ENCODE results near the gene LIPT2. TPM values are rescaled to one million over a fixed set of nuclear protein-coding genes. Genes with fewer than 3 reads are reported as not detected.

The LIPT2 gene
- polyA plus RNA-seq, 3 donors, result 7.1 to 10.4 (median 9.4) TPM

GRCh38 chr11:74449369-74449931 is 44.1 kb downstream of the LIPT2 start:
- peak; percentile 47 to 81 (median 62) for DNase-seq (ENCODE audit: extremely low read depth in 1 of 11, low read depth in 9 of 11, low spot score in 4 of 11)

- no peak for DNase-seq (ENCODE audit: extremely low read depth in 1 of 11, low read depth in 9 of 11, low spot score in 4 of 11)
Observed at GRCh38 chr11:74447720-74448119, 45.8 kb downstream of the LIPT2 start.

GRCh38 chr11:74446532-74446938 is 47.0 kb downstream of the LIPT2 start:
- DNase-seq (ENCODE audit: extremely low read depth in 1 of 11, low read depth in 9 of 11, low spot score in 4 of 11), result no peak

GRCh38 chr11:74444173-74444826 is 49.2 kb downstream of the LIPT2 start:
- DNase-seq (ENCODE audit: extremely low read depth in 1 of 11, low read depth in 9 of 11, low spot score in 4 of 11), result no peak

- no peak for DNase-seq (ENCODE audit: extremely low read depth in 1 of 11, low read depth in 9 of 11, low spot score in 4 of 11)
Observed at GRCh38 chr11:74443071-74443864, 50.3 kb downstream of the LIPT2 start.

GRCh38 chr11:74442636-74443035 is 50.9 kb downstream of the LIPT2 start:
- no peak for DNase-seq (ENCODE audit: extremely low read depth in 1 of 11, low read depth in 9 of 11, low spot score in 4 of 11)

Other genes starting within 250 kb of the LIPT2 start
- 1 to 10 TPM in 1 of 3 donors, under 1 TPM in 2; 0.72 to 1.6 (median 0.86) TPM for gene P4HA3, start 182.1 kb downstream of the LIPT2 start, polyA plus RNA-seq (ENCODE audit: insufficient read length in 3 of 3)
- 1 to 10 TPM; 3.4 to 4.1 (median 4.1) TPM for gene PGM2L1, start 95.3 kb downstream of the LIPT2 start, polyA plus RNA-seq (ENCODE audit: insufficient read length in 3 of 3)
- 10 to 100 TPM; 26.7 to 29.7 (median 28.4) TPM for gene KCNE3, start 26.2 kb downstream of the LIPT2 start, polyA plus RNA-seq (ENCODE audit: insufficient read length in 3 of 3)
- gene POLD3, start 98.9 kb upstream of the LIPT2 start, polyA plus RNA-seq (ENCODE audit: insufficient read length in 3 of 3), result 10 to 100 TPM; 34.2 to 42.4 (median 35.3) TPM
- under 1 TPM; 0.29 to 0.50 (median 0.45) TPM for gene CHRDL2, start 237.7 kb upstream of the LIPT2 start, polyA plus RNA-seq (ENCODE audit: insufficient read length in 3 of 3)